MCF 10A (cell line): ENCODE results near the gene TEKT3. TPM values are rescaled to one million over a fixed set of nuclear protein-coding genes. Genes with fewer than 3 reads are reported as not detected.

Experiments used
- BruUV-seq: library from RNA; stranded (reverse); fragments of 400-500 nt; replicated peaks from 2 replicates; lab custom pipeline; 2021; lab: Mats Ljungman, UMichigan
- CTCF ChIA-PET: fragments of 300-600 bp; sonication (Branson Sonifier 250); formaldehyde crosslinking; extraction: SDS; loops from one replicate; lab custom pipeline; 2021; ENCODE audit warnings: antibody characterized with exemption, inconsistent platforms; lab: Yijun Ruan, JAX
- POLR2A ChIA-PET: fragments of 300-600, 350-650 bp; sonication (Branson Sonifier 250); formaldehyde crosslinking; extraction: SDS; loops from one replicate; lab custom pipeline; 2020; ENCODE audit warnings: antibody characterized with exemption, inconsistent platforms; lab: Yijun Ruan, JAX
- DNase-seq: peaks from one replicate; pipeline ENCODE4 v3.0.0-alpha.2; 2018; ENCODE audit not compliant: unreplicated experiment
- H3K27ac Mint-ChIP-seq: one replicate; pipeline ENCODE4 v1.8.0; 2022; ENCODE audit warnings: mild to moderate bottlenecking, low read depth, mixed read lengths; ENCODE audit not compliant: unreplicated experiment
- H3K27me3 Mint-ChIP-seq: one replicate; pipeline ENCODE4 v1.8.0; 2022; ENCODE audit warnings: mixed read lengths; ENCODE audit not compliant: insufficient read depth, unreplicated experiment
- H3K36me3 Mint-ChIP-seq: one replicate; pipeline ENCODE4 v1.8.0; 2022; ENCODE audit warnings: mild to moderate bottlenecking, moderate library complexity, mixed read lengths; ENCODE audit not compliant: insufficient read depth, unreplicated experiment
- H3K4me1 Mint-ChIP-seq: one replicate; pipeline ENCODE4 v1.8.0; 2022; ENCODE audit warnings: mixed read lengths; ENCODE audit not compliant: insufficient read depth, unreplicated experiment
- H3K4me3 Mint-ChIP-seq: one replicate; pipeline ENCODE4 v1.8.0; 2022; ENCODE audit warnings: mild to moderate bottlenecking, moderate library complexity, mixed read lengths; ENCODE audit not compliant: unreplicated experiment
- H3K9me3 Mint-ChIP-seq: one replicate; pipeline ENCODE4 v1.8.0; 2022; ENCODE audit warnings: mixed read lengths; ENCODE audit not compliant: unreplicated experiment
- intact Hi-C: fragments of 100-400 bp; cut with micrococcal nuclease; formaldehyde crosslinking; loops from 2 replicates; pipeline ENCODE4 v1.14.1; 2022
- total RNA-seq: library from RNA; stranded (reverse); gene quantifications from 2 replicates; pipeline ENCODE4 v1.2.3, GENCODE V29; 2022
- TF ChIP-seq, protein P1 (sequence below): fragments of 200-600 bp; IDR thresholded peaks from one replicate; pipeline ENCODE4 v1.8.0; 2022; ENCODE audit warnings: antibody characterized with exemption, mild to moderate bottlenecking; ENCODE audit not compliant: unreplicated experiment

The TEKT3 gene
- total RNA-seq, 1 experiment from 2014 or later = not detected

DNA sequence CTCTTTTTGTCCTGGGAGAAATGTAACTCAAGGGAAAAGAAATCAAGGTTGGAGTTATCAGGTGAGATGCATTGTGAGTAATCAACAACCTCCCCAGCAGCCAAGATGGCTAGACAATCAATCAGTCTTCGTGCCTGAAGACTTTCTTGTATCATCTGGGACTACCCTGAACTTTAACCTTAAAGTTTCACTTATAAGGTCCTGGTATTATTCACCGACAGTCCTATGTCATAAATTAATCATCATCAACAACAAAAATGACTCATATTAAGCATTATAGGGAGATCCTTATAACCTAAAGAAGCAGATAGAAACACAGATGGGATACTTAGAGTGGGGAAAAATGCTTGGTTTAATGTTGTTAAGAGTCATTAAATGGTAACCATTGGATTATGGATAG is 7.7 kb upstream of the TEKT3 start:
- POLR2A ChIA-PET = interaction anchor here (0.8 kb wide), 1 partner anchor 12 kb away, joined by 3 read pairs; no protein-coding TSS in a partner anchor
- no peaks in the 10 kb centered on the region for H3K9me3 Mint-ChIP-seq
- TF ChIP-seq, protein P1, sequence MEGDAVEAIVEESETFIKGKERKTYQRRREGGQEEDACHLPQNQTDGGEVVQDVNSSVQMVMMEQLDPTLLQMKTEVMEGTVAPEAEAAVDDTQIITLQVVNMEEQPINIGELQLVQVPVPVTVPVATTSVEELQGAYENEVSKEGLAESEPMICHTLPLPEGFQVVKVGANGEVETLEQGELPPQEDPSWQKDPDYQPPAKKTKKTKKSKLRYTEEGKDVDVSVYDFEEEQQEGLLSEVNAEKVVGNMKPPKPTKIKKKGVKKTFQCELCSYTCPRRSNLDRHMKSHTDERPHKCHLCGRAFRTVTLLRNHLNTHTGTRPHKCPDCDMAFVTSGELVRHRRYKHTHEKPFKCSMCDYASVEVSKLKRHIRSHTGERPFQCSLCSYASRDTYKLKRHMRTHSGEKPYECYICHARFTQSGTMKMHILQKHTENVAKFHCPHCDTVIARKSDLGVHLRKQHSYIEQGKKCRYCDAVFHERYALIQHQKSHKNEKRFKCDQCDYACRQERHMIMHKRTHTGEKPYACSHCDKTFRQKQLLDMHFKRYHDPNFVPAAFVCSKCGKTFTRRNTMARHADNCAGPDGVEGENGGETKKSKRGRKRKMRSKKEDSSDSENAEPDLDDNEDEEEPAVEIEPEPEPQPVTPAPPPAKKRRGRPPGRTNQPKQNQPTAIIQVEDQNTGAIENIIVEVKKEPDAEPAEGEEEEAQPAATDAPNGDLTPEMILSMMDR = no peak
- CTCF ChIA-PET = interaction anchor here (0.6 to 1.2 kb wide), 2 partner anchors 23 to 154 kb away, joined by 3 read pairs; no protein-coding TSS in a partner anchor
- peaks cover 18% of the 10 kb centered on the region for H3K4me1 Mint-ChIP-seq
- DNase-seq = peak; percentile 20
- no peak overlapping the region for H3K4me3 Mint-ChIP-seq
- H3K36me3 Mint-ChIP-seq = no peaks in the 10 kb centered on the region
- no peak overlapping the region for H3K27ac Mint-ChIP-seq
- peaks cover 13% of the 10 kb centered on the region for H3K27me3 Mint-ChIP-seq
- BruUV-seq = no TSS peak
- intact Hi-C loops = no loop called here

DNA sequence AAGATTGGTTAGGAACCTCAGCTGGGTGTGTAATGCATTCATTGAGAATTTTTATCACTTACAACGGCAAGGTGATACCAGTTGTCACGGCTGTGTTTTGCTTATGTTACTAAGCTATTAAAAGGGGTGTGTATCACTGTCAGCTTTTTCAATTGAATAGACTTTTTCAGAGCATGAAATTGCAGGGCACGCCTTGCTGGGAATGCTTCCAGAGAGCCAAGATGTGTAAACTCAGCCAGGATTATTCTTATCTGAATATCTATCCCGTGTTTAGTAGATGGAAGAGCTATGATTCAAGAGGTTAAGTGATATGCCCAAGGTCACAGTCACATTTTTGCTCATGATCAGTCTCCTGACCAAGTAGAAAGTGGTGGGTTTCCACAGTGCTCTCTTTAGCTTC is 6.6 kb upstream of the TEKT3 start:
- intact Hi-C loops = no loop called here
- TF ChIP-seq, protein P1 = no peak
- H3K9me3 Mint-ChIP-seq = no peaks in the 10 kb centered on the region
- ChIA-PET POLR2A (interaction anchor here (0.5 to 1.2 kb wide), 9 partner anchors 11 to 1103 kb away, joined by 3 to 4 read pairs (median 3); no protein-coding TSS in a partner anchor), CTCF (no interaction called here)
- no peak overlapping the region for H3K4me3 Mint-ChIP-seq
- no peaks in the 10 kb centered on the region for H3K36me3 Mint-ChIP-seq
- peak; percentile 30 for DNase-seq
- no TSS peak for BruUV-seq
- H3K27me3 Mint-ChIP-seq = peaks cover 19% of the 10 kb centered on the region
- peaks cover 18% of the 10 kb centered on the region for H3K4me1 Mint-ChIP-seq
- H3K27ac Mint-ChIP-seq = no peak overlapping the region

DNA sequence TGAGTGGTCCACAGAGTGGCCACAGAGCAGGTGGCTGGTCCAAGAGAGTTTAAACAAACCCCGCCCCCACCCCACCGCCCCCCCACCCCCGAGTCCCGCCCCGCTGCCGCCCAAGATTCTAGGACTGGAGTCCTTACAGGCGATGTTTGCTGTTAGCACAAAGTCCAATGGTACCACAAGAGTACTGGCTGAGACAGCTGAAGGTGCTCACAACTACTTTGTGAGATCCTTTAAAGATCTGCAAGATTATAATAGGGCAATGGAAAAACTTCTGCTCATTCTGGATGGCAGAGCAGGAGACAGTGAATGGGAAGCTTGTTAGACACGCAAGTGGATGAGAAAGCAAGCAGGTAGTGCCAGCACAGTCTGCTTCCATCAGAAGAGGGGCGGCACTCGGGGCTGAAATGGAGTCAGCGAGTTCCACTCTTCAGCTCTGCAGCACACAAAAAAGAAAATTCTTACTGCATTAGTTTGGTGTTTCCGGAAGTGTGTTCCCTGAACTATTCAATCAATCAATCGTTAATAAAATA is 4.7 kb upstream of the TEKT3 start:
- ChIA-PET POLR2A (no interaction called here), CTCF (interaction anchor here (0.7 kb wide), 1 partner anchor 1333 kb away, joined by 5 read pairs; no protein-coding TSS in a partner anchor)
- Mint-ChIP-seq H3K4me1 (peaks cover 12% of the 10 kb centered on the region), H3K9me3 (no peaks in the 10 kb centered on the region), H3K4me3 (no peak overlapping the region), H3K27ac (no peak overlapping the region), H3K36me3 (no peaks in the 10 kb centered on the region), H3K27me3 (peaks cover 34% of the 10 kb centered on the region)
- BruUV-seq = no TSS peak
- intact Hi-C loops = no loop called here
- TF ChIP-seq, protein P1 = no peak
- DNase-seq = no peak

DNA sequence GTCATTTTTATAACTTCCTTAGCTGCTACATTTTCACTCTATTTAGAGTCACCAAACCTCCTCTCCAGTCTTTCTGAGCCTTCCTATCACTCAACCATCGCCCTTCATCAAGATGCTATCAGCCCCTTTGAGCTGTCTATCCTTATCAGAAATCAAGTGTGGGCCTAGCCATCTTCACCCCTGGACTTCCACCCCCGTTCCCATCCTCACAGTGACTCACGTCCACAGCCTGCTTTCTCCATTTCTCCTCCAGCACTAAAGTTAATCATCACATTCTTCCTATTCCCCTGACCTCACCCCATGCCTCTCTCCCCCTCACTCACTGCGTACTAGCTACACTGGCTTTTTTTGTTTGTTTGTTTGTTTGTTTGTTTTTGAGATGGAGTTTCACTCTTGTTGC is 2.4 kb upstream of the TEKT3 start:
- peaks cover 7% of the 10 kb centered on the region for H3K4me1 Mint-ChIP-seq
- no peak overlapping the region for H3K4me3 Mint-ChIP-seq
- no TSS peak for BruUV-seq
- ChIA-PET POLR2A (no interaction called here), CTCF (no interaction called here)
- H3K9me3 Mint-ChIP-seq = no peaks in the 10 kb centered on the region
- peaks cover 40% of the 10 kb centered on the region for H3K27me3 Mint-ChIP-seq
- intact Hi-C loops = no loop called here
- H3K27ac Mint-ChIP-seq = no peak overlapping the region
- H3K36me3 Mint-ChIP-seq = no peaks in the 10 kb centered on the region
- TF ChIP-seq, protein P1 = no peak
- peak; percentile 22 for DNase-seq
